OCI-LY1 (cell line): Measurements from ENCODE around the gene PRLH.

Experiments used
- H2AFZ ChIP-seq: fragments of 200-600 bp; sonication (generic), shearing (Covaris generic); 2 replicates; pipeline ENCODE4 v1.6.0; 2014; ENCODE audit warnings: antibody characterized with exemption, mild to moderate bottlenecking, low read length
- H3F3A ChIP-seq: fragments of 200-600 bp; sonication (generic), shearing (Covaris generic); 2 replicates; pipeline ENCODE4 v1.6.0; 2014; ENCODE audit warnings: mild to moderate bottlenecking, antibody characterized with exemption, low read length, moderate library complexity; ENCODE audit not compliant: insufficient read depth
- H3K27ac ChIP-seq: fragments of 200-600 bp; sonication (generic); 2 replicates; pipeline ENCODE4 v1.5.1; 2014; ENCODE audit warnings: low read length, mixed run types, mild to moderate bottlenecking, low read depth; ENCODE audit not compliant: poor library complexity, severe bottlenecking
- H3K27me3 ChIP-seq: fragments of 200-600 bp; sonication (generic); 2 replicates; pipeline ENCODE4 v1.6.0; 2014; ENCODE audit warnings: antibody characterized with exemption, mild to moderate bottlenecking, low read length, moderate library complexity; ENCODE audit not compliant: insufficient read depth
- H3K36me3 ChIP-seq: fragments of 200-600 bp; sonication (generic); 2 replicates; pipeline ENCODE4 v1.6.1; 2014; ENCODE audit warnings: mild to moderate bottlenecking, antibody characterized with exemption, low read length, moderate library complexity, mixed read lengths; ENCODE audit not compliant: insufficient read depth
- H3K4me1 ChIP-seq: fragments of 200-600 bp; sonication (generic); 2 replicates; pipeline ENCODE4 v1.5.1; 2014; ENCODE audit warnings: mild to moderate bottlenecking, low read length, moderate library complexity; ENCODE audit not compliant: insufficient read depth, severe bottlenecking
- H3K4me2 ChIP-seq: fragments of 200-600 bp; sonication (generic), shearing (Covaris generic); 2 replicates; pipeline ENCODE4 v1.6.1; 2014; ENCODE audit warnings: low read length
- H3K4me3 ChIP-seq: fragments of 200-600 bp; sonication (generic); 2 replicates; pipeline ENCODE4 v1.5.1; 2014; ENCODE audit warnings: low read length, low read depth, mild to moderate bottlenecking, mixed read lengths; ENCODE audit not compliant: poor library complexity, severe bottlenecking
- H3K79me2 ChIP-seq: fragments of 200-600 bp; shearing (Covaris generic); 2 replicates; pipeline ENCODE4 v1.6.1; 2016; ENCODE audit warnings: mixed run types, low read length, mixed read lengths; ENCODE audit not compliant: insufficient read depth
- H3K9ac ChIP-seq: fragments of 200-600 bp; sonication (generic), shearing (Covaris generic); 2 replicates; pipeline ENCODE4 v1.6.1; 2014; ENCODE audit warnings: mild to moderate bottlenecking, low read length, mixed read lengths
- H3K9me2 ChIP-seq: fragments of 200-600 bp; sonication (generic), shearing (Covaris generic); 2 replicates; pipeline ENCODE4 v1.6.1; 2014; ENCODE audit warnings: low read depth, mild to moderate bottlenecking, low read length, mixed read lengths
- H3K9me3 ChIP-seq: fragments of 200-600 bp; shearing (Covaris generic); 2 replicates; pipeline ENCODE4 v1.6.1; 2014; ENCODE audit warnings: low read length, mixed read lengths
- H4K20me1 ChIP-seq: fragments of 200-600 bp; sonication (generic), shearing (Covaris generic); 2 replicates; pipeline ENCODE4 v1.6.0; 2016; ENCODE audit warnings: mild to moderate bottlenecking, low read length; ENCODE audit not compliant: insufficient read depth
- EZH2 ChIP-seq: fragments of 200-600 bp; sonication (generic), shearing (Covaris generic); IDR thresholded peaks from 2 replicates; pipeline ENCODE4 v1.8.0; 2017; ENCODE audit warnings: borderline replicate concordance, mixed run types, mild to moderate bottlenecking, antibody characterized with exemption, low read length, moderate library complexity, mixed read lengths
- TF ChIP-seq, protein P1 (sequence below): fragments of 200-600 bp; sonication (generic), shearing (Covaris generic); IDR thresholded peaks from 2 replicates; pipeline ENCODE4 v1.5.1; 2017; ENCODE audit warnings: mild to moderate bottlenecking, antibody characterized with exemption, low read length, moderate library complexity, mixed read lengths

PRLH gene

DNA sequence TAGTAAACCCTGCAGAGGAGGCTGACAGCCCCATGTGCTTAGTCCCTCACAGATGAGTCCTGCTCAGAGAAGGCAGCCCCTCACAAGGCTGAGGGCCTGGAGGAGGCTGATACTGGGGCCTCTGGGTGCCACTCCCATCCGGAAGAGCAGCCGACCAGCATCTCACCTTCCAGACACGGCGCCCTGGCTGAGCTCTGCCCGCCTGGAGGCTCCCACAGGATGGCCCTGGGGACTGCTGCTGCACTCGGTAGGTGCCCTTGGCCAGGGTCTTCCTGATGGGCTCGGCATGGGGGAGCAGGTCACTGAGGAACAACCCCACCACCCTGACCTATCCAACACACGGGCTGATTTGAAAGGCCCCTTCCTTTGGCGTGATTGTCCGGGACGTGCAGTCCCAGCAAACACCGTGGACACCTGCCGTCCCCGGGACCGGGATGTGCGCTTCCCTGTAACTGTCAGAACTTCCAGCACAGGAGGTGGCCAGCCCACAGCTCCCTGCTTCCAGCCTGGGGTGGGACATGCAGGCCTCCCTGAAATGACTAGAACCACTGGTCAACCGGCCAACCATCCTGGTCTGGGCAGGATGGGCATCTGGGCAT is 40.7 kb upstream of the PRLH start:
- Histone ChIP-seq H3K4me3 (no peak overlapping the region), H3K4me2 (no peak overlapping the region), H3K36me3 (no peaks in the 10 kb centered on the region), H3K79me2 (no peaks in the 10 kb centered on the region), H3K9me3 (no peaks in the 10 kb centered on the region), H2AFZ (no peak overlapping the region), H3K27me3 (no peaks in the 10 kb centered on the region; the same call in 1 of the 2 replicates), H3K27ac (no peak overlapping the region), H3K9me2 (no peaks in the 10 kb centered on the region), H4K20me1 (no peaks in the 10 kb centered on the region), H3F3A (no peaks in the 10 kb centered on the region), H3K4me1 (no peaks in the 10 kb centered on the region), H3K9ac (no peak overlapping the region)
- no peak for TF ChIP-seq EZH2
- TF ChIP-seq, protein P1, sequence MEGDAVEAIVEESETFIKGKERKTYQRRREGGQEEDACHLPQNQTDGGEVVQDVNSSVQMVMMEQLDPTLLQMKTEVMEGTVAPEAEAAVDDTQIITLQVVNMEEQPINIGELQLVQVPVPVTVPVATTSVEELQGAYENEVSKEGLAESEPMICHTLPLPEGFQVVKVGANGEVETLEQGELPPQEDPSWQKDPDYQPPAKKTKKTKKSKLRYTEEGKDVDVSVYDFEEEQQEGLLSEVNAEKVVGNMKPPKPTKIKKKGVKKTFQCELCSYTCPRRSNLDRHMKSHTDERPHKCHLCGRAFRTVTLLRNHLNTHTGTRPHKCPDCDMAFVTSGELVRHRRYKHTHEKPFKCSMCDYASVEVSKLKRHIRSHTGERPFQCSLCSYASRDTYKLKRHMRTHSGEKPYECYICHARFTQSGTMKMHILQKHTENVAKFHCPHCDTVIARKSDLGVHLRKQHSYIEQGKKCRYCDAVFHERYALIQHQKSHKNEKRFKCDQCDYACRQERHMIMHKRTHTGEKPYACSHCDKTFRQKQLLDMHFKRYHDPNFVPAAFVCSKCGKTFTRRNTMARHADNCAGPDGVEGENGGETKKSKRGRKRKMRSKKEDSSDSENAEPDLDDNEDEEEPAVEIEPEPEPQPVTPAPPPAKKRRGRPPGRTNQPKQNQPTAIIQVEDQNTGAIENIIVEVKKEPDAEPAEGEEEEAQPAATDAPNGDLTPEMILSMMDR, result no peak

DNA sequence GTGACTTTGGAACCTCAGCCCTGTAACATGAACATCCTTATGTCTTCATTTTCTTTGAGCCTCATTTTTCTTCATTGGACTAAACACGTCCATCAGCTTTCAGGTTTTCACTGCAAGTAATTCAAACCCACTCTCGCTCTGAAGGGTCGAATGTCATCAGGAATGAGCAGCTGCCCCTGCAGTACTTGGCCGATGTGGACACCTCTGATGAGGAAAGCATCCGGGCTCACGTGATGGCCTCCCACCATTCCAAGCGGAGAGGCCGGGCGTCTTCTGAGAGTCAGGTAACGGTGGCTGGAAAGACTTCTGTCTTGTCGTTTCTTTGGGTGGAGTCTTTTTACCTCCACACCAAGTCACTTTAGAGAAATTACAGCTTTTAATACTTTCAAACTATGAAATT is 39.1 kb upstream of the PRLH start:
- no peak for TF ChIP-seq EZH2
- TF ChIP-seq, protein P1, result no peak
- Histone ChIP-seq H3K4me2 (no peak overlapping the region), H3K36me3 (no peaks in the 10 kb centered on the region)

GRCh38 chr2:237527766-237528165 is 38.6 kb upstream of the PRLH start:
- no peaks in the 10 kb centered on the region for H4K20me1 ChIP-seq
- no peak overlapping the region for H3K4me3 ChIP-seq
- H3K4me1 ChIP-seq, result no peaks in the 10 kb centered on the region
- H3K79me2 ChIP-seq, result no peaks in the 10 kb centered on the region
- no peaks in the 10 kb centered on the region for H3K36me3 ChIP-seq
- no peaks in the 10 kb centered on the region for H3K9me2 ChIP-seq
- no peak overlapping the region for H2AFZ ChIP-seq
- no peak overlapping the region for H3K27ac ChIP-seq
- H3F3A ChIP-seq, result no peaks in the 10 kb centered on the region
- H3K4me2 ChIP-seq, result no peak overlapping the region
- peaks cover 1% of the 10 kb centered on the region; the same call in 1 of the 2 replicates for H3K27me3 ChIP-seq
- TF ChIP-seq EZH2, result no peak
- TF ChIP-seq, protein P1, result no peak
- no peaks in the 10 kb centered on the region for H3K9me3 ChIP-seq
- no peak overlapping the region for H3K9ac ChIP-seq

More for the DNA sequence above, 39.1 kb upstream of the PRLH start:
- Histone ChIP-seq H3K4me1 (no peaks in the 10 kb centered on the region), H3K4me3 (no peak overlapping the region), H3F3A (no peaks in the 10 kb centered on the region), H3K27me3 (no peaks in the 10 kb centered on the region; the same call in 1 of the 2 replicates), H2AFZ (no peak overlapping the region), H3K9ac (no peak overlapping the region), H3K79me2 (no peaks in the 10 kb centered on the region), H3K9me3 (no peaks in the 10 kb centered on the region), H4K20me1 (no peaks in the 10 kb centered on the region), H3K27ac (no peak overlapping the region), H3K9me2 (no peaks in the 10 kb centered on the region)
